Measurements from ENCODE around the gene GPANK1. TPM values are rescaled to one million over a fixed set of nuclear protein-coding genes. Genes with fewer than 3 reads are reported as not detected.

GPANK1 gene
- total and polyA plus RNA-seq, 9 of the 15 experiments (the other 6 are each of a cell fraction or from before 2014, with no cell fraction given) = 32.2 to 111 (median 46.3) TPM

GRCh38 chr6:31665501-31666336, 922 bp upstream of the GPANK1 start, which contains the start of gene CSNK2B (continued):
- TF ChIP-seq ZBTB9 (CRISPR knock-in tag; IDR thresholded peaks at IDR 0.05) (no peak), DMBX1 (CRISPR knock-in tag; IDR thresholded peaks at IDR 0.05; ENCODE audit: borderline replicate concordance) (peak; percentile 19), ZNF586 (CRISPR knock-in tag; conservative IDR thresholded peaks at IDR 0.05) (0 out of 2 replicates have a peak, but pooled peaks have one; percentile 29), DNMT1 (IDR thresholded peaks at IDR 0.05) (no peak), SMAD1 (IDR thresholded peaks at IDR 0.05; ENCODE audit: low read depth, low read length, partially characterized antibody) (peak; percentile 88), GTF2A2 (tag; IDR thresholded peaks at IDR 0.05) (no peak), ZNF354B (CRISPR knock-in tag; IDR thresholded peaks at IDR 0.05) (no peak), ZNF76 (CRISPR knock-in tag; IDR thresholded peaks at IDR 0.05; ENCODE audit: borderline replicate concordance) (peak; percentile 31; the same call in 1 of the 2 replicates), YBX1 (IDR thresholded peaks at IDR 0.05) (no peak), ZNF551 (CRISPR knock-in tag; IDR thresholded peaks at IDR 0.05) (no peak), PTBP1 (IDR thresholded peaks at IDR 0.05; ENCODE audit: low read depth, low read length) (peak; percentile 80; the same call in 1 of the 2 replicates), POLR2G (IDR thresholded peaks at IDR 0.05; ENCODE audit: low read depth, low read length) (peak; percentile 97), ZBTB17 (CRISPR knock-in tag; IDR thresholded peaks at IDR 0.05) (no peak; the same call in 1 of the 2 replicates), MXD1 (CRISPR knock-in tag; IDR thresholded peaks at IDR 0.05; ENCODE audit: borderline replicate concordance, poor library complexity, severe bottlenecking) (no peak), E2F5 (CRISPR knock-in tag; IDR thresholded peaks at IDR 0.05) (no peak; the same call in none of the 2 replicates), NFATC3 (IDR thresholded peaks at IDR 0.05) (peak; percentile 96), ZNF589 (CRISPR knock-in tag; IDR thresholded peaks at IDR 0.05; ENCODE audit: low read depth) (no peak), ZNF79 (CRISPR knock-in tag; IDR thresholded peaks at IDR 0.05; ENCODE audit: low read depth) (no peak), JUNB (CRISPR knock-in tag; conservative IDR thresholded peaks at IDR 0.05) (0 out of 2 replicates have a peak, but pooled peaks have one; percentile 23), SMARCE1 (IDR thresholded peaks at IDR 0.05) (no peak; the same call in 1 of the 2 replicates)
- TF ChIP-seq, protein P1, sequence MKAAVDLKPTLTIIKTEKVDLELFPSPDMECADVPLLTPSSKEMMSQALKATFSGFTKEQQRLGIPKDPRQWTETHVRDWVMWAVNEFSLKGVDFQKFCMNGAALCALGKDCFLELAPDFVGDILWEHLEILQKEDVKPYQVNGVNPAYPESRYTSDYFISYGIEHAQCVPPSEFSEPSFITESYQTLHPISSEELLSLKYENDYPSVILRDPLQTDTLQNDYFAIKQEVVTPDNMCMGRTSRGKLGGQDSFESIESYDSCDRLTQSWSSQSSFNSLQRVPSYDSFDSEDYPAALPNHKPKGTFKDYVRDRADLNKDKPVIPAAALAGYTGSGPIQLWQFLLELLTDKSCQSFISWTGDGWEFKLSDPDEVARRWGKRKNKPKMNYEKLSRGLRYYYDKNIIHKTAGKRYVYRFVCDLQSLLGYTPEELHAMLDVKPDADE (conservative IDR thresholded peaks at IDR 0.05; ENCODE audit: control insufficient read depth, low read depth, low read length) = peak; percentile 98
- TF ChIP-seq, protein P2, sequence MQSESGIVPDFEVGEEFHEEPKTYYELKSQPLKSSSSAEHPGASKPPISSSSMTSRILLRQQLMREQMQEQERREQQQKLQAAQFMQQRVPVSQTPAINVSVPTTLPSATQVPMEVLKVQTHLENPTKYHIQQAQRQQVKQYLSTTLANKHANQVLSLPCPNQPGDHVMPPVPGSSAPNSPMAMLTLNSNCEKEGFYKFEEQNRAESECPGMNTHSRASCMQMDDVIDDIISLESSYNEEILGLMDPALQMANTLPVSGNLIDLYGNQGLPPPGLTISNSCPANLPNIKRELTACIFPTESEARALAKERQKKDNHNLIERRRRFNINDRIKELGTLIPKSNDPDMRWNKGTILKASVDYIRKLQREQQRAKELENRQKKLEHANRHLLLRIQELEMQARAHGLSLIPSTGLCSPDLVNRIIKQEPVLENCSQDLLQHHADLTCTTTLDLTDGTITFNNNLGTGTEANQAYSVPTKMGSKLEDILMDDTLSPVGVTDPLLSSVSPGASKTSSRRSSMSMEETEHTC (IDR thresholded peaks at IDR 0.05) = peak; percentile 56; the same call in 1 of the 2 replicates
- TF ChIP-seq, protein P3, sequence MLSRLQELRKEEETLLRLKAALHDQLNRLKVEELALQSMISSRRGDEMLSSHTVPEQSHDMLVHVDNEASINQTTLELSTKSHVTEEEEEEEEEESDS (CRISPR knock-in tag; IDR thresholded peaks at IDR 0.05) = no peak
